HCT116 (cell line): ENCODE data around the gene RANBP9. TPM values are rescaled to one million over a fixed set of nuclear protein-coding genes. Genes with fewer than 3 reads are reported as not detected.

Source experiments
- ATAC-seq: fragments of 200-7000 bp; cut with Tn5 transposase; 2 replicates; pipeline ENCODE4 v1.9.1; 2020; ENCODE audit warnings: mild to moderate bottlenecking, moderate library complexity
- BruUV-seq: library from RNA; stranded (reverse); fragments of 400-500 nt; replicated peaks from 2 replicates; lab custom pipeline; 2021; lab: Mats Ljungman, UMichigan
- CTCF ChIA-PET: fragments of 300-600 bp; sonication (Branson Sonifier 250); formaldehyde crosslinking; loops from one replicate; lab custom pipeline; 2021; ENCODE audit warnings: antibody characterized with exemption; lab: Charles Lee
- POLR2A ChIA-PET: fragments of 300-600, 350-600 bp; sonication (Branson Sonifier 250); formaldehyde crosslinking; loops from one replicate; lab custom pipeline; 2021; ENCODE audit warnings: antibody characterized with exemption; lab: Charles Lee
- RAD21 ChIA-PET, 2 experiments: fragments of 300-600 bp; sonication (Branson Sonifier 250); formaldehyde crosslinking; loops; one replicate each; lab custom pipeline; 2023; ENCODE audit warnings: low total read pairs in 2 of 2; ENCODE audit not compliant: uncharacterized antibody in 2 of 2, unreplicated experiment in 2 of 2, low non-redundant PET in 1 of 2; lab: Charles Lee
- DNase-seq: peaks from one replicate; pipeline ENCODE4 v3.0.0-alpha.2; 2010; ENCODE audit warnings: low read depth, low spot score
- H2AFZ ChIP-seq: fragments of 200-600 bp; shearing (Covaris generic), sonication (generic); 2 replicates; pipeline ENCODE4 v1.6.1; 2017; ENCODE audit warnings: low read depth, mixed run types, mixed read lengths, antibody characterized with exemption, low read length; ENCODE audit not compliant: poor library complexity, severe bottlenecking
- H3K27ac ChIP-seq: 2 replicates; pipeline ENCODE4 v1.5.1; 2012; ENCODE audit warnings: low read depth, low read length
- H3K27me3 ChIP-seq: fragments of 200-600 bp; sonication (generic); 2 replicates; pipeline ENCODE4 v1.6.1; 2016; ENCODE audit warnings: mixed run types, low read length, mixed read lengths; ENCODE audit not compliant: insufficient read depth
- H3K36me3 ChIP-seq, 2 experiments: fragments of 200-500 bp in 1 of 2; fragments of 200-600 bp in 1 of 2; sonication (Bioruptor generic) in 1 of 2; sonication (generic) in 1 of 2; 2 replicates each; pipeline versions ENCODE4 v1.5.1 to v1.6.1; 2014 to 2016; ENCODE audit warnings: low read length in 2 of 2, inconsistent platforms in 1 of 2, mixed read lengths in 1 of 2, mixed run types in 1 of 2; ENCODE audit not compliant: insufficient read depth in 2 of 2, control insufficient read depth in 1 of 2
- H3K4me1 ChIP-seq, 2 experiments: fragments of 200-600 bp in 1 of 2; sonication (generic) in 1 of 2; 2 replicates each; pipeline versions ENCODE4 v1.5.1 to v1.6.1; 2012 to 2017; ENCODE audit warnings: low read length in 2 of 2, inconsistent platforms in 1 of 2, mild to moderate bottlenecking in 1 of 2, mixed read lengths in 1 of 2, mixed run types in 1 of 2, moderate library complexity in 1 of 2; ENCODE audit not compliant: insufficient read depth in 2 of 2, control insufficient read depth in 1 of 2
- H3K4me2 ChIP-seq: fragments of 200-600 bp; sonication (generic); 2 replicates; pipeline ENCODE4 v1.6.1; 2017; ENCODE audit warnings: mixed run types, low read length, mixed read lengths
- H3K4me3 ChIP-seq, 2 experiments: fragments of 200-600 bp in 1 of 2; sonication (generic) in 1 of 2; replicated peaks in 1 of 2; 2 replicates each; pipeline ENCODE4 v1.5.1; 2011 to 2016; ENCODE audit warnings: low read length in 2 of 2, control low read depth in 1 of 2, low read depth in 1 of 2, mild to moderate bottlenecking in 1 of 2, mixed read lengths in 1 of 2, mixed run types in 1 of 2
- H3K79me2 ChIP-seq: fragments of 200-600 bp; sonication (generic); 2 replicates; pipeline ENCODE4 v1.6.1; 2017; ENCODE audit warnings: mild to moderate bottlenecking, mixed run types, low read length, moderate library complexity, mixed read lengths; ENCODE audit not compliant: insufficient read depth
- H3K9ac ChIP-seq: fragments of 200-600 bp; sonication (generic); 2 replicates; pipeline ENCODE4 v1.6.1; 2016; ENCODE audit warnings: low read length, mixed read lengths
- H3K9me2 ChIP-seq: fragments of 200-600 bp; sonication (generic), shearing (Covaris generic); 2 replicates; pipeline ENCODE4 v1.6.1; 2017; ENCODE audit warnings: mixed run types, mild to moderate bottlenecking, moderate library complexity; ENCODE audit not compliant: insufficient read depth
- H3K9me3 ChIP-seq, 2 experiments: fragments of 200-500 bp in 1 of 2; fragments of 200-600 bp in 1 of 2; sonication (Bioruptor generic) in 1 of 2; sonication (generic) in 1 of 2; 2 replicates each; pipeline ENCODE4 v1.6.1; 2014 to 2017; ENCODE audit warnings: low read length in 2 of 2, mixed read lengths in 2 of 2, inconsistent platforms in 1 of 2, low read depth in 1 of 2, mild to moderate bottlenecking in 1 of 2, mixed run types in 1 of 2, moderate library complexity in 1 of 2; ENCODE audit not compliant: control insufficient read depth in 1 of 2, insufficient read depth in 1 of 2
- H4K20me1 ChIP-seq: fragments of 200-600 bp; sonication (generic), shearing (Covaris generic); 2 replicates; pipeline ENCODE4 v1.6.1; 2017; ENCODE audit warnings: mixed run types, mild to moderate bottlenecking, moderate library complexity; ENCODE audit not compliant: insufficient read depth
- CEBPB ChIP-seq: IDR thresholded peaks from 2 replicates; pipeline ENCODE4 v1.6.1; 2012; ENCODE audit warnings: low read depth
- EZH2phosphoT487 ChIP-seq: fragments of 200-600 bp; IDR thresholded peaks from 2 replicates; pipeline ENCODE4 v1.6.1; 2018; ENCODE audit warnings: antibody characterized with exemption, borderline replicate concordance
- RAD21 ChIP-seq: IDR thresholded peaks from 2 replicates; pipeline ENCODE4 v1.6.1; 2012; ENCODE audit warnings: low read depth, mild to moderate bottlenecking
- SRF ChIP-seq: IDR thresholded peaks from 2 replicates; pipeline ENCODE4 v1.6.1; 2012; ENCODE audit warnings: low read depth
- YY1 ChIP-seq: IDR thresholded peaks from 2 replicates; pipeline ENCODE4 v1.6.1; 2011; ENCODE audit warnings: low read length, low read depth, moderate library complexity, mild to moderate bottlenecking; ENCODE audit not compliant: insufficient replicate concordance; ENCODE audit errors: extremely low read depth
- ZNF274 ChIP-seq: fragments of 200-500 bp; sonication (Bioruptor generic); IDR thresholded peaks from 2 replicates; pipeline ENCODE4 v1.6.1; 2014; ENCODE audit warnings: mild to moderate bottlenecking, low read depth, low read length, inconsistent platforms
- intact Hi-C: fragments of 100-400 bp; cut with micrococcal nuclease; formaldehyde crosslinking; loops from 2 replicates; pipeline ENCODE4 v1.10.0; 2022
- total RNA-seq: library from RNA; stranded (reverse); gene quantifications from one replicate; pipeline ENCODE4 v1.2.1, GENCODE V29; 2021; ENCODE audit not compliant: unreplicated experiment
- TF ChIP-seq, protein P1 (sequence below): IDR thresholded peaks from 2 replicates; pipeline ENCODE4 v1.6.1; 2012
- TF ChIP-seq, protein P2 (sequence below), 3 experiments: fragments of 200-600 bp in 1 of 3; sonication (generic) in 1 of 3; IDR thresholded peaks in 2 of 3; conservative IDR thresholded peaks in 1 of 3; 2 replicates each; pipeline ENCODE4 v1.5.1; 2012 to 2017; ENCODE audit warnings: low read depth in 2 of 3, low read length in 2 of 3, antibody characterized with exemption in 1 of 3, borderline replicate concordance in 1 of 3, control low read depth in 1 of 3, mild to moderate bottlenecking in 1 of 3, mixed read lengths in 1 of 3, mixed run types in 1 of 3, moderate library complexity in 1 of 3; ENCODE audit not compliant: insufficient read depth in 1 of 3

The RANBP9 gene
- total RNA-seq, 1 experiment from 2014 or later, result 48.0 TPM

DNA sequence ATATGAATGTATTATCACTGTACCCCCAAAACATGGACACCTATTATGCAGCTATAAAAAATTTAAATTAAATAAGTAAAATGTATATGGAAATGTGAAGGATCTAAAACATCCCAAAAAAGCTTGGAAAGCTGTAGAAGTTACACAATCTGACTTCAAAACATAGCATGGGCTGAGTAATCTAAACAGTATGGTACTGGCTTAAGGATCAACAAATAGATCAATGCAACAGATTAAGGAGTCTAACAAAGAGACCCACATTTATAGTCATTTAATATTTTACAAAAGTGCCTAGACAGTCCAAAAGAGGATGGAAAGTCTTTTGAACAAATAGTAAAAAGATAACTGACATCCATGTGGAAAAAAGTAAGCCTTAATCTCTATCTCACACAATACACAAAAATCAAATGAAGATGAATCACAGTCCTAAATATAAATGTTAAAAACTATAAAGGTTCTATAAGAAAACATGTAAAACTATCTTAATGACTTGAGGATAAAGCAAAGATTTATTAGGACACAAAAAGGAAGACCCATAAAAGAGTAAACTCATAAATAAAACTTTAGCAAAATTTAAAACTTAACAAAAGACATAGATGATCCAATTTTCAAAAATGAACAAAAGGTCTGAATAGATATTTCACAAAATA lies 46.8 kb downstream of the RANBP9 start:
- no TSS peak for BruUV-seq
- ChIA-PET RAD21 (no interaction called here), POLR2A (no interaction called here), CTCF (no interaction called here)
- H3K9me3 ChIP-seq, result no peaks in the 10 kb centered on the region
- H3K79me2 ChIP-seq, result peaks cover 100% of the 10 kb centered on the region
- no peaks in the 10 kb centered on the region for H3K9me2 ChIP-seq
- no peak overlapping the region for H3K4me3 ChIP-seq
- H3K36me3 ChIP-seq, result no peaks in the 10 kb centered on the region
- H3K4me2 ChIP-seq, result no peak overlapping the region
- intact Hi-C loops, result no loop called here
- DNase-seq (no peak), ATAC-seq (no peak)
- no peak overlapping the region for H3K27ac ChIP-seq
- no peaks in the 10 kb centered on the region for H3K27me3 ChIP-seq
- peaks cover 5% of the 10 kb centered on the region; the same call in 1 of the 2 replicates for H4K20me1 ChIP-seq
- TF ChIP-seq ZNF274 (no peak), RAD21 (no peak), EZH2phosphoT487 (no peak), YY1 (no peak), SRF (no peak)
- TF ChIP-seq, protein P1, sequence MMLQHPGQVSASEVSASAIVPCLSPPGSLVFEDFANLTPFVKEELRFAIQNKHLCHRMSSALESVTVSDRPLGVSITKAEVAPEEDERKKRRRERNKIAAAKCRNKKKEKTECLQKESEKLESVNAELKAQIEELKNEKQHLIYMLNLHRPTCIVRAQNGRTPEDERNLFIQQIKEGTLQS, result no peak
- H3K4me1 ChIP-seq, result peaks cover 0 to 5% of the 10 kb centered on the region in 2 experiments; a peak in 1 of 4 replicates
- no peak overlapping the region for H3K9ac ChIP-seq
- H2AFZ ChIP-seq, result no peak overlapping the region

GRCh38 chr6:13663986-13664385 lies 47.6 kb downstream of the RANBP9 start:
- no peaks in the 10 kb centered on the region for H3K27me3 ChIP-seq
- no peak overlapping the region for H3K4me3 ChIP-seq
- ATAC-seq, result no peak
- no TSS peak for BruUV-seq
- no peak for DNase-seq
- H3K9me2 ChIP-seq, result no peaks in the 10 kb centered on the region
- no peak overlapping the region for H3K4me2 ChIP-seq
- peaks cover 100% of the 10 kb centered on the region for H3K79me2 ChIP-seq
- no peaks in the 10 kb centered on the region for H3K36me3 ChIP-seq
- intact Hi-C loops, result no loop called here
- ChIA-PET CTCF (no interaction called here), POLR2A (interaction anchor here (1.3 kb wide), 1 partner anchor 89 kb away, joined by 3 read pairs; no protein-coding TSS in a partner anchor), RAD21 (no interaction called here)
- no peak for TF ChIP-seq CEBPB
- TF ChIP-seq, protein P2, sequence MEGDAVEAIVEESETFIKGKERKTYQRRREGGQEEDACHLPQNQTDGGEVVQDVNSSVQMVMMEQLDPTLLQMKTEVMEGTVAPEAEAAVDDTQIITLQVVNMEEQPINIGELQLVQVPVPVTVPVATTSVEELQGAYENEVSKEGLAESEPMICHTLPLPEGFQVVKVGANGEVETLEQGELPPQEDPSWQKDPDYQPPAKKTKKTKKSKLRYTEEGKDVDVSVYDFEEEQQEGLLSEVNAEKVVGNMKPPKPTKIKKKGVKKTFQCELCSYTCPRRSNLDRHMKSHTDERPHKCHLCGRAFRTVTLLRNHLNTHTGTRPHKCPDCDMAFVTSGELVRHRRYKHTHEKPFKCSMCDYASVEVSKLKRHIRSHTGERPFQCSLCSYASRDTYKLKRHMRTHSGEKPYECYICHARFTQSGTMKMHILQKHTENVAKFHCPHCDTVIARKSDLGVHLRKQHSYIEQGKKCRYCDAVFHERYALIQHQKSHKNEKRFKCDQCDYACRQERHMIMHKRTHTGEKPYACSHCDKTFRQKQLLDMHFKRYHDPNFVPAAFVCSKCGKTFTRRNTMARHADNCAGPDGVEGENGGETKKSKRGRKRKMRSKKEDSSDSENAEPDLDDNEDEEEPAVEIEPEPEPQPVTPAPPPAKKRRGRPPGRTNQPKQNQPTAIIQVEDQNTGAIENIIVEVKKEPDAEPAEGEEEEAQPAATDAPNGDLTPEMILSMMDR (IDR thresholded peaks at IDR 0.05 in 2 of 3, conservative IDR thresholded peaks at IDR 0.05 in 1 of 3; ENCODE audit: borderline replicate concordance in 1 of 3, insufficient read depth in 1 of 3, low read depth in 2 of 3, low read length in 2 of 3), result no peak
- no peak overlapping the region for H3K27ac ChIP-seq
- no peak overlapping the region for H2AFZ ChIP-seq
- H3K4me1 ChIP-seq, result peaks cover 0 to 5% of the 10 kb centered on the region in 2 experiments; a peak in 1 of 4 replicates
- H4K20me1 ChIP-seq, result peaks cover 5% of the 10 kb centered on the region; the same call in 1 of the 2 replicates
- H3K9ac ChIP-seq, result no peak overlapping the region
- no peaks in the 10 kb centered on the region for H3K9me3 ChIP-seq
